Fibroblast of skin of scalp (primary cell): Measurements from ENCODE around the gene PSME3IP1.

Experiments used
- DNase-seq: peaks from one replicate; pipeline ENCODE4 v3.0.0-alpha.2; 2013

PSME3IP1 gene

GRCh38 chr16:57143149-57143921 lies 42.5 kb downstream of the PSME3IP1 start:
- DNase-seq, result no peak

DNA sequence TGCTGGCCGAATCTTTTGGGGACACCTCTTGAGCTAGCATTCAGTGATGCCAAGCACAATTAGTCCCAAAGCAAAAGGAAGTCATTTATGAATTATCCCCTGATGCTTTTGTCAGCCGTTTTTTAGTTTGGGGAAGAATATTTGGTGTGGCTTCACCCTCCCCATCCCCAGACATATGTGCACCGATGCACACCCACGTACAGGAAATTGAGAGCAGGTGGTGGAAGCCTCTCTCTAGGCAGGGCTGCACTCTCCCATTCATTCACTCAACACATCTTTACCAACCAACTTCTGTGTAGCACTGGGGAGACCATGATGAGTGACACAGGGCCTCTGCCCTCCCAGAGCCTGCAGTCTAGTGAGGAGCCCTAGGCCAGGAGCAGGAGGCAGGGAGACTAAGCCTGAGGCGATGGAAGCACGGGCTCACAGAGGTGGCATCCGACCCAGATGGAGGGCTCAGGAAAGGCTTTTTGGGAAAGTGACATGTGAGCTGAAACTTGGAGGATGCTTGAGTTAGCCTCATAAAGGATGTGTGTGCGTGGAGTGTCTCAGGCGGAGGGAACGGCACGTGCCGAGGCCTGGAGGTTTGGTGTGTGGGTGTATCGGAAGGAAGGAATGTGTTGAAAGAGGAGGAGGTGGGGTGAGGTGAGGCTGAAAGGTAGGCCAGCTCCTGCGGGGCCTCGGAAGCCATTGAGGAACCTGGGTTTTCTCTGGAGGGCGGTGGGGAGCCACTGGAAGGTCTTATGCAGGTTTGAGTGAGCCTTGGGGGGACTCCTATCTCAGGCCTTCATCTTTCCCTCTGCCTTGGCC lies 43.8 kb downstream of the PSME3IP1 start:
- DNase-seq, result no peak

- DNase-seq, result no peak
Measured at GRCh38 chr16:57140931-57141668, 44.7 kb downstream of the PSME3IP1 start.

GRCh38 chr16:57138281-57138935 lies 47.4 kb downstream of the PSME3IP1 start:
- DNase-seq, result no peak

- no peak for DNase-seq
Measured at GRCh38 chr16:57137566-57138273, 48.1 kb downstream of the PSME3IP1 start.

GRCh38 chr16:57137043-57137442 lies 48.8 kb downstream of the PSME3IP1 start:
- DNase-seq, result no peak

DNA sequence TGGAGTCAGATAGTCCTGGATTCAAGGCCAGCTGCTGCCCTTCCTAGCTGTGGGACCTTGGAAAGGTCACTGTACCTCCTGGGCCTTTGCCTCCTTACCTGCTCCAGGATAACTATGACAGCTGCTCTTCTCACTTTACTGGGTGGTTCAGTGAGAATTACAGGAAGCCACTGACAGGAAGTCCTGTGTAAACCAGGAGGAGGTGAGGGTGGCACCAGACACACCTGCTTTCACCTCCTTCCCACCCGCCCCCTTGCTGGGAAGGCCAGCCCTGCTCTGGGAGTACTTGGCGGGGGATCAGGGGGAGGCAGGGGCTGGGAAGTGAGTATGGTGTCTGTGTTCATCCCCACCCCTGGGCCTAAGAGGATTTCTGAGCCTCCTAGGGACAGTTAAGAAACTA lies 50.9 kb downstream of the PSME3IP1 start:
- no peak for DNase-seq

DNA sequence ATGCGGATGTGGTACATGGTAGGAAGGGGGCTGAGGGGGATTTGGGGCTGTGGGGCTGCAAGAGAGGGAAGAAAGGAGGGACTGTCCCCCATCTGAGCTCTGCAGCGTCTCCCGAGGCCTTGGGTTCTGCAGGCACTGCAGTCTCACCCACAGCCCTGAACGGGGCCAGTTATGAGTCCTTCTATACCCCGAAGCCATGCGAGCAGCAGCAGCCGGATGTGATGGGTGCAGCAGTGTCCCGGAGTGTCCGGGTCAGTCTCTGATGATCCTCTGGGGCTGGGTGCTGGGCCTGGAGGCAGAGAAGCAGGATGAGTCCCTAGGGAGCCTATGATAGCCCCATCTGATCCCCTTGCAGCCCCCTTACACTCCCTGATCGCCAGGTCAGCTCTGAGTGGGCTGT lies 52.0 kb downstream of the PSME3IP1 start:
- DNase-seq, result no peak

DNA sequence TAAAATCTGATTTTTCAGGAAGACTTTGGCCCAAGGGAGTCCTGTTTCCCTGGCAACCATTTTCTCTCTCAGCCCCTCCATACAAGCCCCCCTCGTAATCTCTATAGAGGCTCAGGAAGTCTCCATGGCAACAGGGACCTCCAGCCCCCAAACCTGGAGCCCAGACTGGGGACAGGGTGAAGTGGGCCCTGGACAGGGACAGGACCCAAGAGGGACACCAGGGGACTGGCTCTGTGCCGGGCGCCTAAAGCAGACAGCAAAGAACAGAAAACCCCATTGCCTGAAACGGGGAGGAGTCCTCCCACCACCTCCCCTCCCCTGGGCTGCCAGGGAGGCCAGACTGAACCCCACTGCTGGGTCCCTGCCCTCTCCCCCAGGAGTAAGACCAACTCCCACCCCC lies 52.8 kb downstream of the PSME3IP1 start:
- DNase-seq, result no peak

DNA sequence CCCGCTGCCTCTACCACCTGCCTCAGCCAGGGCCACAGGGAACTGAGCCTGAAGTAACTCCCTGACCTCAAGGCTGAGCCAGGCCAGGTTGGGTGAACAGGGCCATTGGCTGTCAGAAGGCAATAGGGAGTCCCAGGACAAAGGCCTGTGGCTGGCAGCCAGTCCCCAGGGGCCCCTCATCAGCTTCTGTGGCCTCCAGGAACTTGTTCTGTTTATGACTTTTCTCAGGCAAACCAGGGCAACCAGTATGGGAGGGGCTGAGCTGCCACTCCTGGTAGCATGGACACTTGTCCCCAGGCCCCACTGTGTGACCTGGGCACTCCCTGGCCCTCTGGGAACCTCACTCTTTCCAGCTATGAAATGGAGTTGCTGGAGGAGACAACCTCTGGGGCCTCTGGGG lies 53.4 kb downstream of the PSME3IP1 start:
- no peak for DNase-seq

GRCh38 chr16:57131351-57131970 lies 54.4 kb downstream of the PSME3IP1 start:
- DNase-seq, result no peak

- no peak for DNase-seq
Measured at GRCh38 chr16:57130950-57131321, 54.9 kb downstream of the PSME3IP1 start.

GRCh38 chr16:57128771-57129389 lies 57.0 kb downstream of the PSME3IP1 start:
- no peak for DNase-seq

- DNase-seq, result no peak
Measured at GRCh38 chr16:57127836-57128235, 58.0 kb downstream of the PSME3IP1 start.

DNA sequence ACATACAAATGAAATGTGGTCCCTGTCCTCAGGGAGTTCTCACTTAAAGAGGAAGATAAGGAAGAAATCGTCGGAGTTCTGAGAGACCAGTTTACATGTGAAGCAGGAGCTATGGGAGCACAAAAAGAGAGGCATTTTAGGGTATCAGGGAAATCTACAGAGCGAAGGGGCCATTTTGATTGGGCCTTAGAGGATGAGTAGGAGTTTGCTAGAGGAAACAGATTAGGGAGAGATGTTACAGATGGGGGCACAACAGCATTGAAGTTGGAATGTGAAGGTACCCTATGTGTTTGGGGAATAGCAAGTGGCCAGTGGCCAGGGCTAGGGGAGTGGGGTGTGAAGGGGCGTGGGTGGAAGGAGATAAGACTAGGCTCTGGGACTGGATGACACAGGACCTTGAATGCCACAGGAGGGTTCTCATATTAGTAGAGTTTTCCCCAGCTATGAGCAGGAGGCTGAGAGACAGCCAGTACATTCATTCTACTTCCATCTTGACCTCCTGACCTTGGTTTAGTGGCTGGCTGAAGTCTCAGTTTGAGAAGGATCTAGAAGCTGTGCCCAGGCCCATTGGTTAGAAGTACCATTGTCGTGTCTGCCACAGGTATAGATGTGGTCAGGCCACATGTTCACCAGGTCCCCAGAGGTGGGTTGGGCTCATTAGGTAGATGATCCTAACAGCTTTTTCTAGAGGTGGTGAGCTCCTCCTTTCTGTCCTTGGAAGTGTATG lies 58.6 kb downstream of the PSME3IP1 start:
- no peak for DNase-seq

DNA sequence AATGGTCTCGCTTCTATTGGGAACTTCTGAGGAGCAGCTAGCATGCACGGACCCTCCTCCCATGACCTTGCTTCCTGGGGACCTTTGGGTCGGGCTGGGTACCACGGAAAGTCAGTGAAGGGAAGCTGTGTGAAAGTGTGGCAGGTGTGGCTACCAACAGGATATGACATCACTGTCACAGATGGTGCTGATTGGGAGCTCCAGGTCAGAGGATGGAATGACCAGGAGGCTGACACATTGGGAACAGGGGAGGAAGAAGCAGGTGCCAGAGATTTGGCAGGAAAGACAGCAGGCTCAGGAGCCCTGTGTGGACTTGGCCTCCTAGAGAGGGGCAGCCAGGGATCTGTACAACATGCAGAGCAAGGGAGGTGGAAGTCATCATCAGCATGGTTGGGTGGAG lies 59.4 kb downstream of the PSME3IP1 start:
- no peak for DNase-seq

DNA sequence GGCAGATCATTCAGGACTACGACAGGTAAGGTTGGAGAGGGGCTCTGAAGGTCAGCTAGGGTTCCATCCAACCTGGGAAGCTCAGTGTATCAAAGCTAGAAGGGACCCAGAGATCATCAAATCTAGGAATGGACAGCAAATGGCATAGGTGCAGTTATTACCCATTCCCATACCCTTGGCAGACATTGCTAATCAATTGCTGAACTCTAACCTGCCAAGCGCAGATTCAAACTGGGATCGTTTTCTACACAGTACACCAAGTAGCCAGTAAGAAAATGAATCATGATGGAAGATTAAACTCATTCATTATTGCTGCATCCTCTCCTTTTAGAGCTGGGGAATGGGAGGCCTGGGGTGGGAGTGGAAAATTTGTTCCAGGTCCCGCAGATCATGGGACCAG lies 59.9 kb downstream of the PSME3IP1 start:
- DNase-seq, result no peak

DNA sequence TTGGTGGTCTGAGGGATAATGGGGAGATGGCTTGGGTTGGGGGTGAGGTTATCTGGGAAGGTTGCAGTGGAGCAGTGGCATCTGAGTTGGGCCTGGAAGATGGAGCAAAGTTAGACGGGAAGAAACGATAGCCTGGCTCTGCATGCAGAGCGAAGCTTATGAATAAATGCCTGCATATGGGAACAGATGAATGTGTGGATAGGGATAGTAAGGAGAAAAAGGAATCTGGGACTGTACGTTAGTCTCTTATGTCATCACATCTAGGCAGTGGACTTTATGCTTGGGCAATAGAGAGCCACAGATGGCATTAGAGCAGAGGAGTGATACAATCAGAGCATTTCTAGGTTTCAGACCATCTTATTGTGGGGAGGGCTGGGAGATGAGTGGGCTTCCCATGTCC lies 60.5 kb downstream of the PSME3IP1 start:
- DNase-seq, result no peak

- DNase-seq, result no peak
Measured at GRCh38 chr16:57123974-57124674, 61.7 kb downstream of the PSME3IP1 start.
